ENCODE results near the gene ZBTB2.
"Not testable (repeated sequence)": the region's sequence is repeated elsewhere in the genome, so short reads cannot be mapped to it uniquely, and the experiment has no call there.

Gene ZBTB2

GRCh38 chr6:151372164-151372563, 19.2 kb downstream of the ZBTB2 start:
- no peak for DNase-seq (ENCODE audit: low read depth)

DNA sequence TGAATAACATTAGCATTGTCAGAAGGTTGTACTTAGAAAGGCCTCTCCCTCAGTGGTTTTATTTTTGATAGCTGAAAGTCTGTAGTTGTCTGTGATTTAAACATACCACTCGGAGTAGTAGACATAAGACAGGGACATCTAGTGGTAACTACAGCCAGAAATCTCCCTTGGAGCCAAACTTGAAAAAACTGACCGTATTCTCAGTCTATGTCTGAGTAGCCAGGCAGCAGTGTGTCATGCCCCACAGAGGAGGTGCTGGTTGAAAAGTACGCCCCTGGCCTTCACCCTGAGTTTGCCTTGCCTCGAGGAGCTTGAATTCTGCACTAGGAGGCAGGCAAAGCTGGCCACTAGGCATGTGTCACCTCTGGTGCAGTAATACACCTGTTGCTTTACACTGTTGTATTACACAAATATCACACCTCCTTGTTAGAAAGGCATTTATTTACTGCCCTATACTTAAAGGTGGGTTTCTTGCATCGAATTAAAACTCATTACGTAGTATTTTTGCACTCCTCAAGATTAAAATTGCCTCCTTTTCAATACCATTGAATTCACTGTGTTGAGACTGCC, 20.8 kb downstream of the ZBTB2 start:
- no peak for DNase-seq (ENCODE audit: low read depth)

DNA sequence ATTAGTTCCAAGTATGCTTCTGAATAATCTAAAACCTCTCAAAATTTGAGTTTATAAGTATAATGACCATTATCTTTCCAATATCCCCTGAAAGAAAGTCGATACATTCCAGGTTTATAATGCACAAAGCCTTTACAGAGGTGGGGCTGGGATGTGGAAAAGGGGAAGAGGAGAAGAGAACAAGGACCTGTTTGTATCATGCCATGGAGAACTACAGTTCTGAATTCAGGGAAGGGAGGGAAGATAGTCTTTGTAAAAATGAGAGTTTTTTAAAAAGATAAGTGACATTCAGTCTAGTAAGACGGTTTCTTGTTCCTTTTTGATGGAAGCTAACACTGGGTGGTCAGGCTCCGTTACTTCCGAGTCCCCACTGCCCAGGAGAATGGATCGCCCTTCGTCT, 26.1 kb downstream of the ZBTB2 start:
- no peak for DNase-seq (ENCODE audit: low read depth)

- DNase-seq (ENCODE audit: low read depth) = no peak
Observed at GRCh38 chr6:151359486-151359885, 31.9 kb downstream of the ZBTB2 start.

DNA sequence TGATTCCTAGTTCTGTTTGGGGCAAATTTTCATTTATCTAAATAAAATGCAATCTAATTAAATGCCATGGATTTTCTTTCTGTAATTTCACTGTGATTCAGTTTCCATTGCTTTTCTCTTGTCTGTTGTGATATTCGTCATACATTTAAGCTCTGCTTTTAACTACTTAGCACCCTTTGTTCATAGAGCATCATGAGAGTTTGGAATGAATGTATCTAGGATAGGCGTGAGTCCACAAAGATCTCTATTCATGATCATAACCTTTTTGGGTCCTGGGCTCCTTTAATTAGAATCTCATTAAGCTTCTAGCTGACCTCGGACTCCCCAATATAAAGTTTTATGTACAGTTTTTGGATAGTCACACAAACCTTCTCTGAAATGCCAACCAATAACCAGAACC, 32.9 kb downstream of the ZBTB2 start:
- DNase-seq (ENCODE audit: low read depth) = no peak

- DNase-seq (ENCODE audit: low read depth) = no peak
Observed at GRCh38 chr6:151357758-151358436, 33.5 kb downstream of the ZBTB2 start.

- DNase-seq (ENCODE audit: low read depth) = not testable (repeated sequence)
Observed at GRCh38 chr6:151356983-151357382, 34.4 kb downstream of the ZBTB2 start.

GRCh38 chr6:151353795-151354194, 37.6 kb downstream of the ZBTB2 start:
- no peak for DNase-seq (ENCODE audit: low read depth)

DNA sequence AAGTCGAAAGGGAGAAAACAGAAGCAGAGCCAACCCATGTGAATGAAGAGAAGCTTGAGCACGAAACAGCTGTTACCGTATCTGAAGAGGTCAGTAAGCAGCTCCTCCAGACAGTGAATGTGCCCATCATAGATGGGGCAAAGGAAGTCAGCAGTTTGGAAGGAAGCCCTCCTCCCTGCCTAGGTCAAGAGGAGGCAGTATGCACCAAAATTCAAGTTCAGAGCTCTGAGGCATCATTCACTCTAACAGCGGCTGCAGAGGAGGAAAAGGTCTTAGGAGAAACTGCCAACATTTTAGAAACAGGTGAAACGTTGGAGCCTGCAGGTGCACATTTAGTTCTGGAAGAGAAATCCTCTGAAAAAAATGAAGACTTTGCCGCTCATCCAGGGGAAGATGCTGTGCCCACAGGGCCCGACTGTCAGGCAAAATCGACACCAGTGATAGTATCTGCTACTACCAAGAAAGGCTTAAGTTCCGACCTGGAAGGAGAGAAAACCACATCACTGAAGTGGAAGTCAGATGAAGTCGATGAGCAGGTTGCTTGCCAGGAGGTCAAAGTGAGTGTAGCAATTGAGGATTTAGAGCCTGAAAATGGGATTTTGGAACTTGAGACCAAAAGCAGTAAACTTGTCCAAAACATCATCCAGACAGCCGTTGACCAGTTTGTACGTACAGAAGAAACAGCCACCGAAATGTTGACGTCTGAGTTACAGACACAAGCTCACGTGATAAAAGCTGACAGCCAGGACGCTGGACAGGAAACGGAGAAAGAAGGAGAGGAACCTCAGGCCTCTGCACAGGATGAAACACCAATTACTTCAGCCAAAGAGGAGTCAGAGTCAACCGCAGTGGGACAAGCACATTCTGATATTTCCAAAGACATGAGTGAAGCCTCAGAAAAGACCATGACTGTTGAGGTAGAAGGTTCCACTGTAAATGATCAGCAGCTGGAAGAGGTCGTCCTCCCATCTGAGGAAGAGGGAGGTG, 38.7 kb downstream of the ZBTB2 start:
- no peak for DNase-seq (ENCODE audit: low read depth)

GRCh38 chr6:151351731-151352130, 39.6 kb downstream of the ZBTB2 start:
- DNase-seq (ENCODE audit: low read depth) = no peak

- no peak for DNase-seq (ENCODE audit: low read depth)
Observed at GRCh38 chr6:151351146-151351700, 40.1 kb downstream of the ZBTB2 start.

GRCh38 chr6:151350442-151351145, 40.8 kb downstream of the ZBTB2 start:
- no peak for DNase-seq (ENCODE audit: low read depth)

GRCh38 chr6:151349651-151350270, 41.6 kb downstream of the ZBTB2 start:
- no peak for DNase-seq (ENCODE audit: low read depth)

DNA sequence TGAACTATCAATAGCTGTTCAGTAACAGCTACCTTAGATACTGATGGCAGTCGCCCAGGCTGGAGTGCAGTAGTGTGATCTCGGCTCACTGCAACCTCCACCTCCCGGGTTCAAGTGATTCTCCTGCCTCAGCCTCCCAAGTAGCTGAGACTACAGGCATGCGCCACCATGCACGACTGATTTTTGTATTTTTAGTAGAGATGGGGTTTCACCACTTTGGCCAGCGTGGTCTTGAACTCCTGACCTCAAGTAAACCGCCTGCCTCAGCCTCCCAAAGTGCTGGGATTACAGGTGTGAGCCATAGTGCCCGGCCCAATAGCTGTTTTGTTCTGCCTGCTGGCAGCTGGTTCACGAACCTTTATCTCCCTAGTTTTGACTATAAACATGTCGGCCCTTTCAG, 48.6 kb downstream of the ZBTB2 start:
- not testable (repeated sequence) for DNase-seq (ENCODE audit: low read depth)

- DNase-seq (ENCODE audit: low read depth) = no peak
Observed at GRCh38 chr6:151341476-151342195, 49.7 kb downstream of the ZBTB2 start.

DNA sequence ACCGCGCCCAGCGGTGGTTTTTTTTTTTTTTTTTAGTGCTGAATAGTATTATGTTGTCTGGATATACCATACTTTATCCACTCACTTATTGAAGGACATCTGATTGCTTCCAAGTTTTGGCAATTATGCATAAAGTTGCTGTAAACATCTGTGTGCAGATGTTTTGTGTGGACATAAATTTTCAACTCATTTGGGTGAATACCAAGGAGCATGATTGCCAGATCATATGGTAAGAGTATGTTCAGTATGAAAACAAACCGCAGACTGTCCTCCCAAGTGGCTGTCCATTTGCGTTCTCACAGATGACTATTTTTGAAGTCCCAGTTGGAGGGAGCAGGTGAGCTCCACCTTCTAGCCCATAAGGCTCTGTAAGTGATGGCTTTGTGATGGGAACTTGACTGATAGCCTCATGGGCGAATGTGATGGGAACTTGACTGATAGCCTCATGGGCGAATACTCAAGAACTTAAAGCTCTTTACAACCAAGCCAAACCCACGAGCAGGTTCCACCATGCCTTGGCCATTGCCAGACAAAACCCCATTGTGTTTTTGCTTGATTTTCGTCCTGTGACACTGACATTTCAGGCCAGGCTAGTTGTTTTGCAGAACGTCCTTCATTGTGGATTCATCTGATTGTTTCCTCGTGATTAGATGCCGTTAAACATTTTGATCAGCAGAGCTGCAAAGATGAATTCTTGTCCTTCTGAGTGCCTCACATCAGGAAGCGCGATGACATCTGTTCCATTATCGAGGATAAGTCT, 51.0 kb downstream of the ZBTB2 start:
- no peak for DNase-seq (ENCODE audit: low read depth)

DNA sequence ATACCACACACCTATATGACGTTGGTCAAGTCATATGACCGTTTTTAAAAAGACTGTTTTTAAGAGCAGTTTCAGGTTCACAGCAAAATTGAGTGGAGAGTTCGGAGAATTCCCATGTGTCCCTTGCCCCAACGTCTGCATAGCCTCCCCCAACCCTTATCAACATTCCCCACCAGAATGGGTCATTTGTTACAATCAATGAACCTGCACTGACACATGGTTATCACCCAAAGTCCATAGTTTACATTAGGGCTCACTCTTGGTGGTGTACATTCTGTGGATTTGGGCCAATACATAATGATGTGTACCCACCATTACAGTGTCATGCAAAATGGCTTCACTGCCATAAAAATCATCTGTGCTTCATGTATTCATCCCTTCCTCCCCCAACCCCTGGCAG, 52.0 kb downstream of the ZBTB2 start:
- DNase-seq (ENCODE audit: low read depth) = no peak

GRCh38 chr6:151338651-151339200, 52.6 kb downstream of the ZBTB2 start:
- no peak for DNase-seq (ENCODE audit: low read depth)

DNA sequence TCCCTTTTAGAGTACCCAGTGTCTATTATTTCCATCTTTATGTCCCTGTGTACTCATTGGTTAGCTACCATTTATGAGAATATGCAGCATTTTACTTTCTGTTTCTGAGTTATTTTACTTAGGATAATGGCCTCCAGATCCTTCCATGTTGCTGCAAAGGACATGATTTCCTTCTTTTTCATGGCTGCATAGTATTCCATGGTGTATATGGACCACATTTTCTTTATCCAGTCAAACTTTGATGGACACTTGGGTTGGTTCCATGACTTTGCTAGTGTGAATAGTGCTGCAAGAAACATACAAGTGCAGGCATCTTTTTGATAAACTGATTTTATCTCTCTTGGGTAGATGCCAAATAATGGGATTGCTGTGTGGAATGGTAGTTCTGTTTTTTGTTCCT, 55.4 kb downstream of the ZBTB2 start:
- no peak for DNase-seq (ENCODE audit: low read depth)
